CD14-positive monocyte (primary cell): ENCODE results near the gene GALNT12. TPM values are rescaled to one million over a fixed set of nuclear protein-coding genes. Genes with fewer than 3 reads are reported as not detected.

Experiments
- DNase-seq, 3 donors: peaks; one replicate each; pipeline ENCODE4 v3.0.0-alpha.2; 2011 to 2022
- H2AFZ ChIP-seq: 2 replicates; pipeline ENCODE4 v1.6.0; 2012; ENCODE audit warnings: mild to moderate bottlenecking, low read depth, low read length, inconsistent platforms; ENCODE audit not compliant: insufficient read depth, poor library complexity, severe bottlenecking
- H3K27ac ChIP-seq, 2 donors: 1 replicate in 1 of 2; 2 replicates in 1 of 2; pipeline ENCODE4 v1.5.1; 2012 to 2013; ENCODE audit warnings: low read length in 2 of 2, control low read depth in 1 of 2, inconsistent platforms in 1 of 2, low read depth in 1 of 2, mild to moderate bottlenecking in 1 of 2
- H3K27me3 ChIP-seq, 2 donors: one replicate each; pipeline versions ENCODE4 v1.6.0 to v1.6.1; 2011 to 2013; ENCODE audit warnings: low read length in 2 of 2; ENCODE audit not compliant: control insufficient read depth in 2 of 2, insufficient read depth in 2 of 2
- H3K36me3 ChIP-seq, 2 donors: replicated peaks in 1 of 2; 1 replicate in 1 of 2; 2 replicates in 1 of 2; pipeline versions ENCODE4 v1.5.1 to v1.6.1; 2012 to 2013; ENCODE audit warnings: low read length in 2 of 2, control low read depth in 1 of 2, inconsistent platforms in 1 of 2, mild to moderate bottlenecking in 1 of 2; ENCODE audit not compliant: insufficient read depth in 2 of 2, control insufficient read depth in 1 of 2
- H3K4me1 ChIP-seq, 2 donors: 1 replicate in 1 of 2; 2 replicates in 1 of 2; pipeline versions ENCODE4 v1.5.1 to v1.6.1; 2012 to 2013; ENCODE audit warnings: low read length in 2 of 2, control low read depth in 1 of 2, inconsistent platforms in 1 of 2, mild to moderate bottlenecking in 1 of 2, moderate library complexity in 1 of 2; ENCODE audit not compliant: insufficient read depth in 2 of 2, control insufficient read depth in 1 of 2
- H3K4me2 ChIP-seq: replicated peaks from 2 replicates; pipeline ENCODE3; 2012; ENCODE audit warnings: low read length, moderate library complexity, mild to moderate bottlenecking; ENCODE audit not compliant: poor library complexity, severe bottlenecking; ENCODE audit errors: extremely low read depth
- H3K4me3 ChIP-seq, 3 experiments: fragments of 200-600 bp in 1 of 3; sonication (generic) in 1 of 3; replicated peaks in 1 of 3; 1 replicate in 2 of 3; 2 replicates in 1 of 3; pipeline ENCODE4 v1.5.1; 2011 to 2013; ENCODE audit warnings: low read length in 3 of 3, mild to moderate bottlenecking in 3 of 3, control low read depth in 2 of 3, low read depth in 2 of 3, inconsistent platforms in 1 of 3, moderate library complexity in 1 of 3
- H3K79me2 ChIP-seq: 2 replicates; pipeline ENCODE4 v1.6.0; 2012; ENCODE audit warnings: mild to moderate bottlenecking, control low read depth, inconsistent platforms, low read length, moderate library complexity; ENCODE audit not compliant: insufficient read depth
- H3K9ac ChIP-seq: 2 replicates; pipeline ENCODE4 v1.6.0; 2017; ENCODE audit warnings: low read length, mild to moderate bottlenecking; ENCODE audit not compliant: insufficient read depth, poor library complexity, severe bottlenecking
- H3K9me3 ChIP-seq, 2 donors: replicated peaks in 1 of 2; 1 replicate in 1 of 2; 2 replicates in 1 of 2; pipeline versions ENCODE4 v1.5.1 to v1.6.1; 2012 to 2013; ENCODE audit warnings: low read length in 2 of 2, control low read depth in 1 of 2; ENCODE audit not compliant: control insufficient read depth in 1 of 2, insufficient read depth in 1 of 2
- H4K20me1 ChIP-seq: 2 replicates; pipeline ENCODE4 v1.6.0; 2012; ENCODE audit warnings: mild to moderate bottlenecking, low read length, control low read depth, moderate library complexity; ENCODE audit not compliant: insufficient read depth
- H3K27ac Mint-ChIP-seq, 7 donors: one replicate each; pipeline ENCODE4 v1.8.0; 2020; ENCODE audit warnings: mild to moderate bottlenecking in 7 of 7, mixed read lengths in 7 of 7, moderate library complexity in 6 of 7, inconsistent platforms in 2 of 7
- H3K27me3 Mint-ChIP-seq, 3 donors: one replicate each; pipeline ENCODE4 v1.8.0; 2021 to 2022; ENCODE audit warnings: low read depth in 3 of 3, mild to moderate bottlenecking in 3 of 3, mixed read lengths in 3 of 3, moderate library complexity in 3 of 3, inconsistent platforms in 1 of 3
- H3K36me3 Mint-ChIP-seq, 2 donors: one replicate each; pipeline ENCODE4 v1.8.0; 2020; ENCODE audit warnings: mixed read lengths in 2 of 2, inconsistent platforms in 1 of 2, mild to moderate bottlenecking in 1 of 2
- H3K4me1 Mint-ChIP-seq: one replicate; pipeline ENCODE4 v1.8.0; 2020; ENCODE audit warnings: mild to moderate bottlenecking, mixed read lengths
- H3K4me3 Mint-ChIP-seq, 2 donors: one replicate each; pipeline ENCODE4 v1.8.0; 2020; ENCODE audit warnings: mild to moderate bottlenecking in 2 of 2, mixed read lengths in 2 of 2, moderate library complexity in 1 of 2
- H3K9me3 Mint-ChIP-seq, 7 donors: one replicate each; pipeline ENCODE4 v1.8.0; 2020 to 2022; ENCODE audit warnings: mixed read lengths in 7 of 7, mild to moderate bottlenecking in 6 of 7, moderate library complexity in 6 of 7, inconsistent platforms in 2 of 7
- CTCF ChIP-seq: fragments of 200-600 bp; IDR thresholded peaks from one replicate; pipeline ENCODE4 v1.8.0; 2022; ENCODE audit warnings: antibody characterized with exemption, mild to moderate bottlenecking
- WGBS: methylation state at CpG from one replicate; pipeline ENCODE4 v1.1.5; 2013; ENCODE audit warnings: missing lambda C conversion rate; ENCODE audit not compliant: insufficient coverage; 5-methylcytosine and 5-hydroxymethylcytosine counted together
- intact Hi-C, 2 donors: fragments of 100-400 bp; cut with micrococcal nuclease; formaldehyde crosslinking; loops; one replicate each; pipeline versions ENCODE4 v1.15.0 to v1.15.1; 2023
- polyA plus RNA-seq, 3 donors: library from polyadenylated mRNA; depleted of rRNA in 1 of 3; unstranded in 2 of 3; stranded (reverse) in 1 of 3; fragments of 300-500 nt in 2 of 3; fragments of >200 nt in 1 of 3; fragmentation: Illumina TruSeq in 2 of 3; gene quantifications; 1 replicate in 2 of 3; 2 replicates in 1 of 3; pipeline ENCODE4 v1.2.3, GENCODE V29; 2012 to 2021

Gene GALNT12
- polyA plus RNA-seq, 3 donors: 0.16 TPM; not detected in 2

- H3K4me3 Mint-ChIP-seq: no peak overlapping the region
- H3K4me1 ChIP-seq: peaks cover 0 to 3% of the 10 kb centered on the region in 2 donors
- 86% methylated on average over 3 of the region's 6 CpGs for WGBS
Measured at GRCh38 chr9:98838868-98839565, 31.5 kb downstream of the GALNT12 start.

DNA sequence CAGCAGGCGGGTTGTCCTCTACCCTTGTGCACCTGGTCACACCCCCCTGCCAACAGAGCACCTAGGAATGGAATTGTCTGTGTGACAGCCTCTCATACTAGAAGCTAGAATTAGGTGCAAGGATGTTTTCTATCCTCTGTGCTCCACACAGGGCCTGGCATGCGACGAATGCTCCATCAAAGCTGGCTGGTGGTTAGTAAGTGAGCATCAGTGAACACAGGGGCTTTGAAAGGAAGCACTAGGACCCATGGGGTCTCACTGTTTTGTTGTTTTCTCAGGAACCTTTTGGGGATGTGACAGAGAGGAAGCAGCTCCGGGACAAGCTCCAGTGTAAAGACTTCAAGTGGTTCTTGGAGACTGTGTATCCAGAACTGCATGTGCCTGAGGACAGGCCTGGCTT, 32.3 kb downstream of the GALNT12 start:
- DNase-seq: no peak
- no peak overlapping the region for H3K4me2 ChIP-seq
- H3K4me3 ChIP-seq: no peak overlapping the region
- H4K20me1 ChIP-seq: no peaks in the 10 kb centered on the region
- no peaks in the 10 kb centered on the region for H3K27me3 ChIP-seq
- peaks cover 10% of the 10 kb centered on the region for H3K4me1 Mint-ChIP-seq
- peaks cover 0 to 3% of the 10 kb centered on the region in 2 donors for H3K4me1 ChIP-seq
- no peak overlapping the region for H3K27ac Mint-ChIP-seq
- TF ChIP-seq CTCF: no peak
- WGBS: 83% methylated on average over 2 of the region's 4 CpGs
- H3K4me3 Mint-ChIP-seq: no peak overlapping the region
- H3K9me3 Mint-ChIP-seq: peaks cover 0 to 2% (median 0%) of the 10 kb centered on the region in 7 donors
- H3K27ac ChIP-seq: no peak overlapping the region
- no peaks in the 10 kb centered on the region for H3K79me2 ChIP-seq
- no peak overlapping the region for H3K9ac ChIP-seq
- peaks cover 0 to 2% (median 1%) of the 10 kb centered on the region in 3 donors for H3K27me3 Mint-ChIP-seq
- H2AFZ ChIP-seq: no peak overlapping the region
- intact Hi-C loops: no loop called here
- no peaks in the 10 kb centered on the region for H3K9me3 ChIP-seq
- no peaks in the 10 kb centered on the region for H3K36me3 Mint-ChIP-seq
- H3K36me3 ChIP-seq: no peaks in the 10 kb centered on the region

More at GRCh38 chr9:98838868-98839565, 31.5 kb downstream of the GALNT12 start:
- intact Hi-C loops: no loop called here
- Histone ChIP-seq H3K4me3 (no peak overlapping the region), H3K36me3 (no peaks in the 10 kb centered on the region), H3K27ac (no peak overlapping the region), H2AFZ (no peak overlapping the region), H3K4me2 (no peak overlapping the region), H3K79me2 (no peaks in the 10 kb centered on the region), H3K9ac (no peak overlapping the region), H3K9me3 (no peaks in the 10 kb centered on the region), H3K27me3 (no peaks in the 10 kb centered on the region), H4K20me1 (no peaks in the 10 kb centered on the region)
- Mint-ChIP-seq H3K9me3 (peaks cover 0 to 2% (median 0%) of the 10 kb centered on the region in 7 donors), H3K36me3 (no peaks in the 10 kb centered on the region), H3K4me1 (peaks cover 10% of the 10 kb centered on the region), H3K27me3 (peaks cover 0 to 2% (median 1%) of the 10 kb centered on the region in 3 donors), H3K27ac (no peak overlapping the region)
- no peak for DNase-seq
- no peak for TF ChIP-seq CTCF
